Astrocyte (in vitro differentiated cells and primary cell): Measurements from ENCODE around the gene SLC35A2. TPM values are rescaled to one million over a fixed set of nuclear protein-coding genes. Genes with fewer than 3 reads are reported as not detected.
A peak's percentile ranks its signal among the peaks of the same experiment; 100 is the strongest.

ENCODE experiments used
- DNase-seq: peaks from one replicate; pipeline ENCODE4 v3.0.0-alpha.2; 2010; ENCODE audit warnings: low read depth
- FAIRE-seq: peaks from 2 replicates; lab custom pipeline; 2011; peaks lifted over from hg19 to GRCh38; lab: Jason Lieb, UNC
- H2AFZ ChIP-seq: 2 replicates; pipeline ENCODE4 v1.6.0; 2012; ENCODE audit warnings: low read depth, low read length, inconsistent platforms
- H3K27ac ChIP-seq: 2 replicates; pipeline ENCODE4 v1.5.1; 2011; ENCODE audit warnings: low read depth, low read length, inconsistent platforms
- H3K27me3 ChIP-seq: 2 replicates; pipeline ENCODE4 v1.6.0; 2011; ENCODE audit warnings: low read length, inconsistent platforms; ENCODE audit not compliant: insufficient read depth
- H3K36me3 ChIP-seq: 2 replicates; pipeline ENCODE4 v1.5.1; 2011; ENCODE audit warnings: low read length, inconsistent platforms; ENCODE audit not compliant: insufficient read depth
- H3K4me1 ChIP-seq: 2 replicates; pipeline ENCODE4 v1.5.1; 2011; ENCODE audit warnings: low read length, inconsistent platforms; ENCODE audit not compliant: insufficient read depth
- H3K4me2 ChIP-seq: 2 replicates; pipeline ENCODE4 v1.6.0; 2012; ENCODE audit warnings: low read length, inconsistent platforms
- H3K4me3 ChIP-seq: 2 replicates; pipeline ENCODE4 v1.5.1; 2011; ENCODE audit warnings: low read depth, mild to moderate bottlenecking, low read length, inconsistent platforms; ENCODE audit not compliant: insufficient read depth
- H3K79me2 ChIP-seq: 2 replicates; pipeline ENCODE4 v1.6.0; 2012; ENCODE audit warnings: mild to moderate bottlenecking, low read length, inconsistent platforms; ENCODE audit not compliant: insufficient read depth
- H3K9ac ChIP-seq: 2 replicates; pipeline ENCODE4 v1.6.0; 2012; ENCODE audit warnings: mild to moderate bottlenecking, low read length, inconsistent platforms
- H3K9me3 ChIP-seq: 2 replicates; pipeline ENCODE4 v1.5.1; 2012; ENCODE audit warnings: low read depth, mild to moderate bottlenecking, low read length, inconsistent platforms; ENCODE audit not compliant: insufficient read depth
- H4K20me1 ChIP-seq: 2 replicates; pipeline ENCODE4 v1.6.0; 2012; ENCODE audit warnings: low read length, inconsistent platforms; ENCODE audit not compliant: insufficient read depth
- H3K27ac Mint-ChIP-seq: one replicate; pipeline ENCODE4 v1.8.0; 2021; ENCODE audit warnings: mild to moderate bottlenecking, mixed read lengths; ENCODE audit not compliant: unreplicated experiment
- H3K27me3 Mint-ChIP-seq: one replicate; pipeline ENCODE4 v1.8.0; 2021; ENCODE audit warnings: low read depth, mixed read lengths; ENCODE audit not compliant: unreplicated experiment
- H3K36me3 Mint-ChIP-seq: one replicate; pipeline ENCODE4 v1.8.0; 2021; ENCODE audit warnings: low read depth, mixed read lengths; ENCODE audit not compliant: unreplicated experiment
- H3K4me1 Mint-ChIP-seq: one replicate; pipeline ENCODE4 v1.8.0; 2021; ENCODE audit warnings: low read depth, mixed read lengths; ENCODE audit not compliant: unreplicated experiment
- H3K4me3 Mint-ChIP-seq: one replicate; pipeline ENCODE4 v1.8.0; 2021; ENCODE audit warnings: mild to moderate bottlenecking, moderate library complexity, mixed read lengths; ENCODE audit not compliant: unreplicated experiment
- H3K9me3 Mint-ChIP-seq: one replicate; pipeline ENCODE4 v1.8.0; 2021; ENCODE audit warnings: mild to moderate bottlenecking, mixed read lengths; ENCODE audit not compliant: unreplicated experiment
- EZH2 ChIP-seq: IDR thresholded peaks from 2 replicates; pipeline ENCODE4 v1.6.1; 2012; ENCODE audit warnings: mild to moderate bottlenecking, low read length, inconsistent platforms; ENCODE audit not compliant: insufficient read depth
- total RNA-seq: library from RNA; stranded (reverse); gene quantifications from 2 replicates; pipeline ENCODE4 v1.2.1, GENCODE V29; 2021
- TF ChIP-seq, protein P1 (sequence below): IDR thresholded peaks from 2 replicates; pipeline ENCODE4 v1.5.1; 2011; ENCODE audit warnings: low read depth, mild to moderate bottlenecking, inconsistent platforms, low read length, moderate library complexity; ENCODE audit not compliant: insufficient read depth

SLC35A2 gene
- total RNA-seq, 1 donor from 2014 or later = 54.3 TPM

DNA sequence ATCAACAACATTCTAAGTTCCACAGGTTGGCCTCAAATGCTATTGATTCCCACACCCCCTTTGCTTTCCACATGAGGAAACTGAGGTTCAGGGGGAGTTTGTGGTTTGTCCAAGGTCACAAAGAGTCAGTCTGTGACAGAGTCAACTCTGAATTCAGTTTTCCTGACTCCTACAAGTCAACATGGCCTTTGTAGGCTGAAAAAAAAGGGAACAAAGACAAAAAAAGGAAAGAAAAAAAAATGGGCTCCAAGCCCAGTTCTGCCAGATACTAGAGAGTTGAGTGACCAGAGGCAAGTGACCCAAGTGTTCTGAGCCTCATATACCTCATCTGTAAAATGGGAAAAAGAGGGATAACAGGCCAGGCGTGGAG lies 23.8 kb upstream of the SLC35A2 start:
- H4K20me1 ChIP-seq = peaks cover 44% of the 10 kb centered on the region
- no peak overlapping the region for H3K4me3 ChIP-seq
- no peak overlapping the region for H3K4me2 ChIP-seq
- peaks cover 12% of the 10 kb centered on the region for H3K4me1 ChIP-seq
- H3K9me3 ChIP-seq = no peaks in the 10 kb centered on the region
- Mint-ChIP-seq H3K9me3 (no peaks in the 10 kb centered on the region), H3K27me3 (no peaks in the 10 kb centered on the region), H3K4me3 (no peak overlapping the region), H3K27ac (no peak overlapping the region), H3K36me3 (no peaks in the 10 kb centered on the region), H3K4me1 (peaks cover 4% of the 10 kb centered on the region)
- H2AFZ ChIP-seq = no peak overlapping the region
- H3K27me3 ChIP-seq = no peaks in the 10 kb centered on the region
- H3K79me2 ChIP-seq = peaks cover 26% of the 10 kb centered on the region
- FAIRE-seq = no peak
- TF ChIP-seq EZH2 = no peak
- TF ChIP-seq, protein P1, sequence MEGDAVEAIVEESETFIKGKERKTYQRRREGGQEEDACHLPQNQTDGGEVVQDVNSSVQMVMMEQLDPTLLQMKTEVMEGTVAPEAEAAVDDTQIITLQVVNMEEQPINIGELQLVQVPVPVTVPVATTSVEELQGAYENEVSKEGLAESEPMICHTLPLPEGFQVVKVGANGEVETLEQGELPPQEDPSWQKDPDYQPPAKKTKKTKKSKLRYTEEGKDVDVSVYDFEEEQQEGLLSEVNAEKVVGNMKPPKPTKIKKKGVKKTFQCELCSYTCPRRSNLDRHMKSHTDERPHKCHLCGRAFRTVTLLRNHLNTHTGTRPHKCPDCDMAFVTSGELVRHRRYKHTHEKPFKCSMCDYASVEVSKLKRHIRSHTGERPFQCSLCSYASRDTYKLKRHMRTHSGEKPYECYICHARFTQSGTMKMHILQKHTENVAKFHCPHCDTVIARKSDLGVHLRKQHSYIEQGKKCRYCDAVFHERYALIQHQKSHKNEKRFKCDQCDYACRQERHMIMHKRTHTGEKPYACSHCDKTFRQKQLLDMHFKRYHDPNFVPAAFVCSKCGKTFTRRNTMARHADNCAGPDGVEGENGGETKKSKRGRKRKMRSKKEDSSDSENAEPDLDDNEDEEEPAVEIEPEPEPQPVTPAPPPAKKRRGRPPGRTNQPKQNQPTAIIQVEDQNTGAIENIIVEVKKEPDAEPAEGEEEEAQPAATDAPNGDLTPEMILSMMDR = no peak
- DNase-seq = no peak
- H3K36me3 ChIP-seq = peaks cover 10% of the 10 kb centered on the region
- H3K9ac ChIP-seq = no peak overlapping the region
- H3K27ac ChIP-seq = no peak overlapping the region

GRCh38 chrX:48934581-48935300 lies 23.3 kb upstream of the SLC35A2 start:
- no peak for TF ChIP-seq EZH2
- TF ChIP-seq, protein P1 = no peak
- H2AFZ ChIP-seq = no peak overlapping the region
- Mint-ChIP-seq H3K36me3 (no peaks in the 10 kb centered on the region), H3K4me3 (no peak overlapping the region), H3K9me3 (no peaks in the 10 kb centered on the region), H3K27ac (no peak overlapping the region), H3K27me3 (no peaks in the 10 kb centered on the region), H3K4me1 (peaks cover 4% of the 10 kb centered on the region)
- no peak overlapping the region for H3K4me2 ChIP-seq
- H3K9me3 ChIP-seq = no peaks in the 10 kb centered on the region
- no peak overlapping the region for H3K4me3 ChIP-seq
- peaks cover 21% of the 10 kb centered on the region for H3K79me2 ChIP-seq
- DNase-seq = no peak
- H3K9ac ChIP-seq = no peak overlapping the region
- H3K36me3 ChIP-seq = peaks cover 10% of the 10 kb centered on the region
- H4K20me1 ChIP-seq = peaks cover 39% of the 10 kb centered on the region
- H3K27ac ChIP-seq = no peak overlapping the region
- H3K27me3 ChIP-seq = no peaks in the 10 kb centered on the region
- peaks cover 12% of the 10 kb centered on the region for H3K4me1 ChIP-seq
- FAIRE-seq = peak; percentile 72

DNA sequence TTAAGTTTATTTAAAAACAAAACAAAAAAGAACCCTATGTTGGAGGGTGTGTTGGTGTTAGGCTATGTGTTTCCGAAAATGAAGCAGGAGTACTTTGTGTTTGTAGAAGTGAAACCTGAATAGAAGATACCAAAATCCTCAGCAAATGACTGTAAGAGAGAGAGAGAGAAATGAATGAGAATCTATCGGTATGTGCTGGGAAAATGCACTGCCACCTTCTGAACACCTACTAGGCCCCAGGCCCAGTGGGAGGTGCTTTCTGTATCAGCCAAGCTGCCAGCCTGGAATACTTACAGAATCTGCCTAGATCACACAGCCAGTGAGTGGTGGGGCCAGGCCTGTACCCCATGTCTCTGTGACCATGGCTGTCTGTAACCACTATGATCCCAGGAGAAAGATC lies 22.3 kb upstream of the SLC35A2 start:
- no peak for TF ChIP-seq EZH2
- TF ChIP-seq, protein P1 = no peak
- Mint-ChIP-seq H3K9me3 (no peaks in the 10 kb centered on the region), H3K27me3 (no peaks in the 10 kb centered on the region), H3K4me1 (peaks cover 4% of the 10 kb centered on the region), H3K36me3 (no peaks in the 10 kb centered on the region), H3K27ac (no peak overlapping the region), H3K4me3 (no peak overlapping the region)
- peaks cover 29% of the 10 kb centered on the region for H4K20me1 ChIP-seq
- H3K9me3 ChIP-seq = no peaks in the 10 kb centered on the region
- peaks cover 12% of the 10 kb centered on the region for H3K4me1 ChIP-seq
- H3K27me3 ChIP-seq = no peaks in the 10 kb centered on the region
- no peak overlapping the region for H3K27ac ChIP-seq
- peaks cover 10% of the 10 kb centered on the region for H3K36me3 ChIP-seq
- no peak overlapping the region for H3K4me3 ChIP-seq
- FAIRE-seq (no peak), DNase-seq (no peak)
- H2AFZ ChIP-seq = no peak overlapping the region
- H3K79me2 ChIP-seq = peaks cover 11% of the 10 kb centered on the region
- H3K4me2 ChIP-seq = no peak overlapping the region
- H3K9ac ChIP-seq = no peak overlapping the region
